T-helper 17 cell (primary cell): ENCODE measurements around the gene SMIM5. TPM values are rescaled to one million over a fixed set of nuclear protein-coding genes. Genes with fewer than 3 reads are reported as not detected.

Source experiments
- ATAC-seq: fragments of 150-1000 bp; cut with Tn5 transposase; 2 replicates; pipeline ENCODE4 v1.10.0; 2021; ENCODE audit warnings: mild to moderate bottlenecking, moderate library complexity
- DNase-seq, 3 donors: peaks; one replicate each; pipeline versions ENCODE4 v3.0.0 to v3.0.0-alpha.2; 2020 to 2021
- H3K9me3 ChIP-seq: one replicate; pipeline ENCODE4 v1.7.0; 2013; ENCODE audit warnings: low read length, mild to moderate bottlenecking; ENCODE audit not compliant: control insufficient read depth, poor library complexity, severe bottlenecking
- H3K27ac Mint-ChIP-seq: one replicate; pipeline ENCODE4 v1.8.0; 2022; ENCODE audit warnings: mild to moderate bottlenecking, moderate library complexity, mixed read lengths
- H3K27me3 Mint-ChIP-seq: one replicate; pipeline ENCODE4 v1.8.0; 2022; ENCODE audit warnings: mixed read lengths
- H3K36me3 Mint-ChIP-seq: one replicate; pipeline ENCODE4 v1.8.0; 2022; ENCODE audit warnings: low read depth, mixed read lengths
- H3K4me1 Mint-ChIP-seq: one replicate; pipeline ENCODE4 v1.8.0; 2022; ENCODE audit warnings: mild to moderate bottlenecking, mixed read lengths
- H3K4me3 Mint-ChIP-seq: one replicate; pipeline ENCODE4 v1.8.0; 2022; ENCODE audit warnings: mild to moderate bottlenecking, moderate library complexity, mixed read lengths
- total RNA-seq, 4 donors: library from RNA in 2 of 4; stranded (reverse) in 2 of 4; gene quantifications; one replicate each; pipeline ENCODE4 v1.2.3 and lab custom pipeline; 2022 to 2026

Gene SMIM5
- total RNA-seq, 2 donors from 2014 or later: 0.40 to 8.4 TPM

- ATAC-seq (no peak), DNase-seq (no peak)
- H3K27me3 Mint-ChIP-seq: no peaks in the 10 kb centered on the region
- H3K27ac Mint-ChIP-seq: no peak overlapping the region
- peaks cover 2% of the 10 kb centered on the region for H3K4me1 Mint-ChIP-seq
- H3K36me3 Mint-ChIP-seq: no peaks in the 10 kb centered on the region
- H3K9me3 ChIP-seq: no peaks in the 10 kb centered on the region
- no peak overlapping the region for H3K4me3 Mint-ChIP-seq
These were observed 21.3 kb upstream of the SMIM5 start for GRCh38 chr17:75611851-75612429.

- no peak overlapping the region for H3K4me3 Mint-ChIP-seq
These were observed 20.2 kb upstream of the SMIM5 start for GRCh38 chr17:75612906-75613626.

GRCh38 chr17:75614006-75614405 is 19.2 kb upstream of the SMIM5 start:
- ATAC-seq (no peak), DNase-seq (no peak)
- Mint-ChIP-seq H3K4me1 (peaks cover 2% of the 10 kb centered on the region), H3K27me3 (no peaks in the 10 kb centered on the region), H3K4me3 (no peak overlapping the region), H3K27ac (no peak overlapping the region), H3K36me3 (no peaks in the 10 kb centered on the region)
- no peaks in the 10 kb centered on the region for H3K9me3 ChIP-seq

More at GRCh38 chr17:75612906-75613626, 20.2 kb upstream of the SMIM5 start:
- no peak for ATAC-seq
- Mint-ChIP-seq H3K4me1 (peaks cover 2% of the 10 kb centered on the region), H3K27me3 (no peaks in the 10 kb centered on the region), H3K27ac (no peak overlapping the region), H3K36me3 (no peaks in the 10 kb centered on the region)
- no peaks in the 10 kb centered on the region for H3K9me3 ChIP-seq
- DNase-seq: no peak

GRCh38 chr17:75614556-75615270 is 18.5 kb upstream of the SMIM5 start:
- ATAC-seq (no peak), DNase-seq (no peak)
- Mint-ChIP-seq H3K27me3 (no peaks in the 10 kb centered on the region), H3K4me1 (peaks cover 2% of the 10 kb centered on the region), H3K4me3 (no peak overlapping the region), H3K36me3 (no peaks in the 10 kb centered on the region), H3K27ac (no peak overlapping the region)
- no peaks in the 10 kb centered on the region for H3K9me3 ChIP-seq

- no peaks in the 10 kb centered on the region for H3K27me3 Mint-ChIP-seq
- no peaks in the 10 kb centered on the region for H3K9me3 ChIP-seq
- no peak overlapping the region for H3K4me3 Mint-ChIP-seq
- peaks cover 2% of the 10 kb centered on the region for H3K4me1 Mint-ChIP-seq
- no peaks in the 10 kb centered on the region for H3K36me3 Mint-ChIP-seq
- no peak for ATAC-seq
- DNase-seq: no peak
- no peak overlapping the region for H3K27ac Mint-ChIP-seq
These were observed 17.9 kb upstream of the SMIM5 start for GRCh38 chr17:75615301-75615700.

- ATAC-seq (no peak), DNase-seq (no peak)
- Mint-ChIP-seq H3K4me1 (peaks cover 2% of the 10 kb centered on the region), H3K4me3 (no peak overlapping the region), H3K27me3 (no peaks in the 10 kb centered on the region), H3K27ac (no peak overlapping the region), H3K36me3 (no peaks in the 10 kb centered on the region)
- no peaks in the 10 kb centered on the region for H3K9me3 ChIP-seq
These were observed 16.6 kb upstream of the SMIM5 start for GRCh38 chr17:75616521-75617122.

- Mint-ChIP-seq H3K36me3 (no peaks in the 10 kb centered on the region), H3K4me1 (peaks cover 5% of the 10 kb centered on the region), H3K27me3 (no peaks in the 10 kb centered on the region), H3K4me3 (no peak overlapping the region), H3K27ac (no peak overlapping the region)
- ATAC-seq (no peak), DNase-seq (no peak)
- no peaks in the 10 kb centered on the region for H3K9me3 ChIP-seq
These were observed 16.0 kb upstream of the SMIM5 start for GRCh38 chr17:75617218-75617617.

- DNase-seq: no peak
- H3K27me3 Mint-ChIP-seq: no peaks in the 10 kb centered on the region
- no peak overlapping the region for H3K4me3 Mint-ChIP-seq
- no peaks in the 10 kb centered on the region for H3K36me3 Mint-ChIP-seq
- no peak overlapping the region for H3K27ac Mint-ChIP-seq
- peaks cover 9% of the 10 kb centered on the region for H3K4me1 Mint-ChIP-seq
- ATAC-seq: no peak
- no peaks in the 10 kb centered on the region for H3K9me3 ChIP-seq
These were observed 15.6 kb upstream of the SMIM5 start for GRCh38 chr17:75617675-75618074.

GRCh38 chr17:75619506-75620431 is 13.5 kb upstream of the SMIM5 start:
- no peak for ATAC-seq
- H3K4me1 Mint-ChIP-seq: peaks cover 11% of the 10 kb centered on the region

GRCh38 chr17:75621489-75621888 is 11.7 kb upstream of the SMIM5 start:
- no peak for ATAC-seq
- Mint-ChIP-seq H3K4me3 (no peak overlapping the region), H3K36me3 (no peaks in the 10 kb centered on the region)

More at GRCh38 chr17:75619506-75620431, 13.5 kb upstream of the SMIM5 start:
- H3K27ac Mint-ChIP-seq: no peak overlapping the region
- no peaks in the 10 kb centered on the region for H3K9me3 ChIP-seq
- no peaks in the 10 kb centered on the region for H3K36me3 Mint-ChIP-seq
- no peaks in the 10 kb centered on the region for H3K27me3 Mint-ChIP-seq
- no peak for DNase-seq
- no peak overlapping the region for H3K4me3 Mint-ChIP-seq

GRCh38 chr17:75622076-75622475 is 11.2 kb upstream of the SMIM5 start:
- no peak for ATAC-seq
- Mint-ChIP-seq H3K4me1 (peaks cover 9% of the 10 kb centered on the region), H3K27me3 (no peaks in the 10 kb centered on the region), H3K36me3 (no peaks in the 10 kb centered on the region), H3K4me3 (no peak overlapping the region), H3K27ac (peak overlapping the region; percentile 29)
- no peaks in the 10 kb centered on the region for H3K9me3 ChIP-seq
- no peak for DNase-seq

More at GRCh38 chr17:75621489-75621888, 11.7 kb upstream of the SMIM5 start:
- no peaks in the 10 kb centered on the region for H3K9me3 ChIP-seq
- Mint-ChIP-seq H3K4me1 (peaks cover 9% of the 10 kb centered on the region), H3K27ac (no peak overlapping the region), H3K27me3 (no peaks in the 10 kb centered on the region)
- DNase-seq: no peak

- DNase-seq: no peak
- H3K27me3 Mint-ChIP-seq: no peaks in the 10 kb centered on the region
- H3K9me3 ChIP-seq: no peaks in the 10 kb centered on the region
- H3K27ac Mint-ChIP-seq: peak overlapping the region; percentile 29
- no peaks in the 10 kb centered on the region for H3K36me3 Mint-ChIP-seq
- H3K4me1 Mint-ChIP-seq: peaks cover 9% of the 10 kb centered on the region
- no peak overlapping the region for H3K4me3 Mint-ChIP-seq
- no peak for ATAC-seq
These were observed 10.4 kb upstream of the SMIM5 start for GRCh38 chr17:75622771-75623273.
